ENCODE data around the gene PDZK1IP1. TPM values are rescaled to one million over a fixed set of nuclear protein-coding genes. Genes with fewer than 3 reads are reported as not detected.

The PDZK1IP1 gene
- total and polyA plus RNA-seq, 2 donors (not counting 1 experiment from before 2014, with no cell fraction given) = 0.21 TPM; not detected in 1

GRCh38 chr1:47178020-47178419 is 11.8 kb downstream of the PDZK1IP1 start:
- H3K27ac ChIP-seq (ENCODE audit: low read length in 2 of 2) = no peak overlapping the region
- H3K27me3 ChIP-seq (replicated peaks in 1 of 4; ENCODE audit: control extremely low read depth in 1 of 4, control insufficient read depth in 3 of 4, insufficient read depth in 4 of 4, low read length in 3 of 4) = peaks cover 0 to 25% (median 7%) of the 10 kb centered on the region in 4 experiments
- peaks cover 6 to 11% of the 10 kb centered on the region in 2 donors for H3K4me1 ChIP-seq (ENCODE audit: control insufficient read depth in 2 of 2, insufficient read depth in 2 of 2, low read length in 2 of 2)
- H3K9me3 ChIP-seq (ENCODE audit: control extremely low read depth in 1 of 3, control insufficient read depth in 2 of 3, insufficient read depth in 1 of 3, low read length in 2 of 3) = peaks cover 0 to 10% (median under 1%) of the 10 kb centered on the region in 3 donors
- H3K36me3 ChIP-seq (replicated peaks in 1 of 2; ENCODE audit: control extremely low read depth in 1 of 2, control insufficient read depth in 1 of 2, extremely low read depth in 1 of 2, insufficient read depth in 2 of 2, low read length in 1 of 2) = no peaks in the 10 kb centered on the region
- no peaks in the 10 kb centered on the region for H3K9me3 Mint-ChIP-seq (ENCODE audit: insufficient read depth)
- no peak overlapping the region for H3K4me3 ChIP-seq (ENCODE audit: control extremely low read depth in 1 of 5, extremely low read depth in 1 of 5, insufficient read depth in 1 of 5, low read depth in 2 of 5, low read length in 4 of 5)
- intact Hi-C loops (cut with micrococcal nuclease) = no loop called here
- ChIA-PET POLR2A (no interaction called here), CTCF (interaction anchor here (1.0 to 3.1 kb wide), 8 partner anchors 12 to 549 kb away, joined by 3 to 31 read pairs (median 5); partner anchors contain the start of gene PDZK1IP1)
- H3K4me3 Mint-ChIP-seq = no peak overlapping the region
- no peak overlapping the region for H2AFZ ChIP-seq (ENCODE audit: insufficient read depth, low read depth, low read length, poor library complexity, severe bottlenecking)
- 88% methylated on average over 1 of the region's 6 CpGs for WGBS (ENCODE audit: insufficient coverage)
- ATAC-seq (ENCODE audit: low read depth) = no peak
- no peak for DNase-seq
- H4K20me1 ChIP-seq (ENCODE audit: control insufficient read depth, insufficient read depth, low read length, poor library complexity, severe bottlenecking) = no peaks in the 10 kb centered on the region
- TF ChIP-seq CTCF (IDR thresholded peaks at IDR 0.05) = no peak
- TF ChIP-seq EZH2 (IDR thresholded peaks at IDR 0.05; ENCODE audit: borderline replicate concordance, insufficient read depth, low read depth, low read length, poor library complexity, severe bottlenecking) = no peak
- H3K27me3 Mint-ChIP-seq = peaks cover 47% of the 10 kb centered on the region
- H3K4me1 Mint-ChIP-seq = peaks cover 10% of the 10 kb centered on the region
- H3K4me2 ChIP-seq (replicated peaks; ENCODE audit: low read depth, low read length, poor library complexity, severe bottlenecking) = no peak overlapping the region
- H3K79me2 ChIP-seq (ENCODE audit: control insufficient read depth, insufficient read depth, low read length) = no peaks in the 10 kb centered on the region
- H3K27ac Mint-ChIP-seq = no peak overlapping the region
- H3K9ac ChIP-seq (ENCODE audit: low read length) = no peak overlapping the region

- peak; percentile 54 for ATAC-seq (ENCODE audit: low read depth)
- no peak overlapping the region for H3K4me3 Mint-ChIP-seq
These were observed 14.5 kb downstream of the PDZK1IP1 start for GRCh38 chr1:47175227-47175934.

More at GRCh38 chr1:47175227-47175934, 14.5 kb downstream of the PDZK1IP1 start:
- intact Hi-C loops (cut with micrococcal nuclease) = no loop called here
- WGBS (ENCODE audit: insufficient coverage) = 26% methylated on average over 7 of the region's 11 CpGs
- no peak overlapping the region for H3K4me3 ChIP-seq (ENCODE audit: control extremely low read depth in 1 of 5, extremely low read depth in 1 of 5, insufficient read depth in 1 of 5, low read depth in 2 of 5, low read length in 4 of 5)
- no peak overlapping the region for H3K4me2 ChIP-seq (replicated peaks; ENCODE audit: low read depth, low read length, poor library complexity, severe bottlenecking)
- H3K9me3 Mint-ChIP-seq (ENCODE audit: insufficient read depth) = no peaks in the 10 kb centered on the region
- H3K27ac ChIP-seq (ENCODE audit: low read length in 2 of 2) = no peak overlapping the region
- no peak overlapping the region for H3K9ac ChIP-seq (ENCODE audit: low read length)
- peaks cover 0 to 18% (median 7%) of the 10 kb centered on the region in 4 experiments for H3K27me3 ChIP-seq (replicated peaks in 1 of 4; ENCODE audit: control extremely low read depth in 1 of 4, control insufficient read depth in 3 of 4, insufficient read depth in 4 of 4, low read length in 3 of 4)
- peaks cover 6 to 11% of the 10 kb centered on the region in 2 donors for H3K4me1 ChIP-seq (ENCODE audit: control insufficient read depth in 2 of 2, insufficient read depth in 2 of 2, low read length in 2 of 2)
- H4K20me1 ChIP-seq (ENCODE audit: control insufficient read depth, insufficient read depth, low read length, poor library complexity, severe bottlenecking) = no peaks in the 10 kb centered on the region
- H3K36me3 ChIP-seq (replicated peaks in 1 of 2; ENCODE audit: control extremely low read depth in 1 of 2, control insufficient read depth in 1 of 2, extremely low read depth in 1 of 2, insufficient read depth in 2 of 2, low read length in 1 of 2) = no peaks in the 10 kb centered on the region
- H3K4me1 Mint-ChIP-seq = peaks cover 10% of the 10 kb centered on the region
- ChIA-PET POLR2A (no interaction called here), CTCF (interaction anchor here (1.2 to 2.1 kb wide), 5 partner anchors 9 to 88 kb away, joined by 3 to 8 read pairs (median 6); partner anchors contain the start of gene PDZK1IP1)
- no peak for TF ChIP-seq EZH2 (IDR thresholded peaks at IDR 0.05; ENCODE audit: borderline replicate concordance, insufficient read depth, low read depth, low read length, poor library complexity, severe bottlenecking)
- peak; percentile 94 for TF ChIP-seq CTCF (IDR thresholded peaks at IDR 0.05)
- peaks cover 0 to 11% (median 5%) of the 10 kb centered on the region in 3 donors for H3K9me3 ChIP-seq (ENCODE audit: control extremely low read depth in 1 of 3, control insufficient read depth in 2 of 3, insufficient read depth in 1 of 3, low read length in 2 of 3)
- H2AFZ ChIP-seq (ENCODE audit: insufficient read depth, low read depth, low read length, poor library complexity, severe bottlenecking) = no peak overlapping the region
- H3K27ac Mint-ChIP-seq = no peak overlapping the region
- peak; percentile 50 for DNase-seq
- peaks cover 41% of the 10 kb centered on the region for H3K27me3 Mint-ChIP-seq
- H3K79me2 ChIP-seq (ENCODE audit: control insufficient read depth, insufficient read depth, low read length) = no peaks in the 10 kb centered on the region
